Liver (tissue), 9 donors: ENCODE results near the gene RCVRN. TPM values are rescaled to one million over a fixed set of nuclear protein-coding genes. Genes with fewer than 3 reads are reported as not detected.

Source experiments
- DNase-seq: peaks from one replicate; pipeline ENCODE4 v3.0.0-alpha.2; 2017; ENCODE audit warnings: low spot score
- H3K27ac ChIP-seq, 2 donors: one replicate each; pipeline ENCODE4 v1.7.0; 2013; ENCODE audit warnings: inconsistent platforms in 2 of 2, low read length in 2 of 2, control low read depth in 1 of 2, low read depth in 1 of 2, mild to moderate bottlenecking in 1 of 2
- H3K27me3 ChIP-seq, 4 donors: one replicate each; pipeline versions ENCODE4 v1.6.1 to v1.7.0; 2013; ENCODE audit warnings: low read length in 3 of 4, inconsistent platforms in 1 of 4, mild to moderate bottlenecking in 1 of 4, moderate library complexity in 1 of 4; ENCODE audit not compliant: control insufficient read depth in 4 of 4, insufficient read depth in 4 of 4
- H3K36me3 ChIP-seq, 4 donors: one replicate each; pipeline versions ENCODE4 v1.6.1 to v1.7.0; 2013; ENCODE audit warnings: low read length in 3 of 4, mild to moderate bottlenecking in 3 of 4, low read depth in 1 of 4, moderate library complexity in 1 of 4; ENCODE audit not compliant: control insufficient read depth in 4 of 4, insufficient read depth in 3 of 4
- H3K4me1 ChIP-seq, 4 donors: one replicate each; pipeline versions ENCODE4 v1.6.1 to v1.7.0; 2013; ENCODE audit warnings: low read length in 3 of 4, mild to moderate bottlenecking in 3 of 4, moderate library complexity in 1 of 4; ENCODE audit not compliant: control insufficient read depth in 4 of 4, insufficient read depth in 4 of 4
- H3K4me3 ChIP-seq, 3 donors: one replicate each; pipeline versions ENCODE4 v1.6.1 to v1.7.0; 2013; ENCODE audit warnings: low read length in 3 of 3, control low read depth in 1 of 3, low read depth in 1 of 3, mild to moderate bottlenecking in 1 of 3
- H3K9ac ChIP-seq, 2 donors: one replicate each; pipeline ENCODE4 v1.7.0; 2013; ENCODE audit warnings: low read length in 2 of 2, mild to moderate bottlenecking in 2 of 2, moderate library complexity in 2 of 2, control low read depth in 1 of 2, low read depth in 1 of 2
- H3K9me3 ChIP-seq, 4 donors: one replicate each; pipeline versions ENCODE4 v1.6.1 to v1.7.0; 2013; ENCODE audit warnings: low read length in 3 of 4; ENCODE audit not compliant: control insufficient read depth in 4 of 4
- ATF3 ChIP-seq: IDR thresholded peaks from 2 replicates; pipeline ENCODE4 v1.6.1; 2016; ENCODE audit warnings: antibody characterized with exemption
- CTCF ChIP-seq: fragments of 150-350 bp; IDR thresholded peaks from 2 replicates; pipeline ENCODE4 v1.5.1; 2017; ENCODE audit warnings: improper control_type of control experiment, low read depth, low read length; ENCODE audit not compliant: missing input control
- EGR1 ChIP-seq, 2 donors: IDR thresholded peaks; 2 replicates each; pipeline ENCODE4 v1.6.1; 2016 to 2018; ENCODE audit warnings: antibody characterized with exemption in 2 of 2, low read depth in 2 of 2
- FOXA1 ChIP-seq: IDR thresholded peaks from 2 replicates; pipeline ENCODE4 v1.6.1; 2016; ENCODE audit warnings: antibody characterized with exemption
- FOXA2 ChIP-seq: IDR thresholded peaks from 2 replicates; pipeline ENCODE4 v1.6.1; 2016; ENCODE audit warnings: antibody characterized with exemption
- GABPA ChIP-seq, 2 donors: IDR thresholded peaks in 1 of 2; conservative IDR thresholded peaks in 1 of 2; 2 replicates each; pipeline ENCODE4 v1.6.1; 2016; ENCODE audit warnings: antibody characterized with exemption in 2 of 2, mild to moderate bottlenecking in 1 of 2, moderate library complexity in 1 of 2
- HNF4A ChIP-seq, 2 donors: conservative IDR thresholded peaks; 2 replicates each; pipeline ENCODE4 v1.6.1; 2016; ENCODE audit warnings: antibody characterized with exemption in 2 of 2, mild to moderate bottlenecking in 2 of 2
- HNF4G ChIP-seq: IDR thresholded peaks from 2 replicates; pipeline ENCODE4 v1.6.1; 2016; ENCODE audit warnings: antibody characterized with exemption
- JUND ChIP-seq, 2 donors: IDR thresholded peaks; 2 replicates each; pipeline ENCODE4 v1.6.1; 2016; ENCODE audit warnings: antibody characterized with exemption in 2 of 2
- MAX ChIP-seq: IDR thresholded peaks from 2 replicates; pipeline ENCODE4 v1.6.1; 2016; ENCODE audit warnings: antibody characterized with exemption
- NR2F2 ChIP-seq: IDR thresholded peaks from 2 replicates; pipeline ENCODE4 v1.6.1; 2016; ENCODE audit warnings: antibody characterized with exemption
- RAD21 ChIP-seq, 2 donors: IDR thresholded peaks; 2 replicates each; pipeline ENCODE4 v1.6.1; 2016; ENCODE audit warnings: antibody characterized with exemption in 2 of 2, mild to moderate bottlenecking in 2 of 2
- REST ChIP-seq: IDR thresholded peaks from 2 replicates; pipeline ENCODE4 v1.6.1; 2016; ENCODE audit warnings: antibody characterized with exemption, mild to moderate bottlenecking
- RXRA ChIP-seq, 2 donors: IDR thresholded peaks; 2 replicates each; pipeline ENCODE4 v1.6.1; 2017 to 2018; ENCODE audit warnings: antibody characterized with exemption in 2 of 2, mild to moderate bottlenecking in 1 of 2
- SP1 ChIP-seq: IDR thresholded peaks from 2 replicates; pipeline ENCODE4 v1.6.1; 2018; ENCODE audit warnings: antibody characterized with exemption, mild to moderate bottlenecking
- ZBTB33 ChIP-seq: IDR thresholded peaks from 2 replicates; pipeline ENCODE4 v1.6.1; 2016; ENCODE audit warnings: antibody characterized with exemption
- whole genome bisulfite sequencing: extraction: QIAGEN DNeasy Blood & Tissue Kit; methylation state at CpG from one replicate; pipeline ENCODE4 v1.1.7; 2013; 5-methylcytosine and 5-hydroxymethylcytosine counted together
- polyA plus RNA-seq, 2 donors: library from polyadenylated mRNA; stranded (reverse) in 1 of 2; unstranded in 1 of 2; fragments of 200-250 nt in 1 of 2; fragments of >200 nt in 1 of 2; fragmentation: Nextera tagmentation in 1 of 2; extraction: Ambion mirVana in 1 of 2; gene quantifications; one replicate each; pipeline versions ENCODE4 v1.2.1 to v1.2.3, GENCODE V29; 2013 to 2015
- total RNA-seq, 2 donors: library from RNA; depleted of rRNA; stranded (reverse); fragments of >200 nt; gene quantifications; one replicate each; pipeline ENCODE4 v1.2.3, GENCODE V29; 2014
- donor health status: healthy.
- donor health status: healthy.
- donor health status: healthy.
- donor health status: healthy.
- donor health status: healthy.

Gene RCVRN
- total and polyA plus RNA-seq, 4 donors, result not detected

- WGBS, result 92% methylated on average over 35 of the region's 35 CpGs
- TF ChIP-seq FOXA1, result no peak
- TF ChIP-seq ATF3, result no peak
- no peak for TF ChIP-seq REST
- TF ChIP-seq SP1, result no peak
- no peak for TF ChIP-seq HNF4A (conservative IDR thresholded peaks at IDR 0.05)
- TF ChIP-seq JUND (IDR thresholded peaks at IDR 0.05), result no peak
- no peak for TF ChIP-seq GABPA (IDR thresholded peaks at IDR 0.05 in 1 of 2, conservative IDR thresholded peaks at IDR 0.05 in 1 of 2)
- no peak for TF ChIP-seq MAX
- no peak for TF ChIP-seq NR2F2
- TF ChIP-seq CTCF, result no peak
- TF ChIP-seq RAD21 (IDR thresholded peaks at IDR 0.05), result no peak
- TF ChIP-seq FOXA2, result no peak
- no peak for TF ChIP-seq ZBTB33
- TF ChIP-seq EGR1 (IDR thresholded peaks at IDR 0.05; ENCODE audit: low read depth in 2 of 2), result no peak
- TF ChIP-seq RXRA (IDR thresholded peaks at IDR 0.05), result no peak
- TF ChIP-seq HNF4G, result no peak
- H3K36me3 ChIP-seq, result no peaks in the 10 kb centered on the region
- no peaks in the 10 kb centered on the region for H3K9me3 ChIP-seq
- H3K4me3 ChIP-seq, result no peak overlapping the region
- no peaks in the 10 kb centered on the region for H3K4me1 ChIP-seq
- no peak overlapping the region for H3K9ac ChIP-seq
- H3K27me3 ChIP-seq, result peaks cover 0 to 5% (median 3%) of the 10 kb centered on the region in 4 donors
- H3K27ac ChIP-seq, result no peak overlapping the region
- DNase-seq, result no peak
Measured at GRCh38 chr17:9904277-9905077, 594 bp downstream of the RCVRN start.
